B cell (primary cell): Measurements from ENCODE around the gene NCBP2. TPM values are rescaled to one million over a fixed set of nuclear protein-coding genes. Genes with fewer than 3 reads are reported as not detected.

Experiments used
- ATAC-seq: fragments of 200-7000 bp; cut with Tn5 transposase; one replicate; pipeline ENCODE4 v1.10.0; 2021; ENCODE audit warnings: low read depth, mild to moderate bottlenecking, moderate number of reproducible peaks, moderate library complexity
- CTCF ChIA-PET: fragments of 350-600 bp; sonication (Branson Sonifier 250); formaldehyde crosslinking; loops from one replicate; lab custom pipeline; 2021; ENCODE audit warnings: antibody characterized with exemption, inconsistent platforms; lab: Charles Lee
- POLR2A ChIA-PET: fragments of 350-600 bp; sonication (Branson Sonifier 250); formaldehyde crosslinking; loops from one replicate; lab custom pipeline; 2021; ENCODE audit warnings: antibody characterized with exemption; lab: Charles Lee
- DNase-seq: peaks from one replicate; pipeline ENCODE4 v3.0.0; 2013
- H2AFZ ChIP-seq: 2 replicates; pipeline ENCODE4 v1.6.1; 2012; ENCODE audit warnings: mild to moderate bottlenecking, low read depth, low read length; ENCODE audit not compliant: insufficient read depth, poor library complexity, severe bottlenecking
- H3K27ac ChIP-seq, 2 donors: 1 replicate in 1 of 2; 2 replicates in 1 of 2; pipeline ENCODE4 v1.5.1; 2012 to 2013; ENCODE audit warnings: low read length in 2 of 2, mild to moderate bottlenecking in 2 of 2, moderate library complexity in 1 of 2
- H3K27me3 ChIP-seq, 4 experiments: fragments of 200-600 bp in 1 of 4; sonication (generic) in 1 of 4; replicated peaks in 1 of 4; 1 replicate in 2 of 4; 2 replicates in 2 of 4; pipeline versions ENCODE4 v1.6.1 to v1.7.0; 2013 to 2016; ENCODE audit warnings: low read length in 3 of 4, mild to moderate bottlenecking in 2 of 4, mixed read lengths in 1 of 4, moderate library complexity in 1 of 4; ENCODE audit not compliant: insufficient read depth in 4 of 4, control insufficient read depth in 3 of 4; ENCODE audit errors: control extremely low read depth in 1 of 4
- H3K36me3 ChIP-seq, 2 experiments: replicated peaks in 1 of 2; 1 replicate in 1 of 2; 2 replicates in 1 of 2; pipeline versions ENCODE4 v1.6.1 to v1.7.1; 2013; ENCODE audit warnings: low read length in 1 of 2; ENCODE audit not compliant: insufficient read depth in 2 of 2, control insufficient read depth in 1 of 2; ENCODE audit errors: control extremely low read depth in 1 of 2, extremely low read depth in 1 of 2
- H3K4me1 ChIP-seq, 2 donors: fragments of 200-600 bp in 1 of 2; sonication (generic) in 1 of 2; 1 replicate in 1 of 2; 2 replicates in 1 of 2; pipeline versions ENCODE4 v1.5.1 to v1.6.1; 2013 to 2017; ENCODE audit warnings: low read length in 2 of 2; ENCODE audit not compliant: control insufficient read depth in 2 of 2, insufficient read depth in 2 of 2
- H3K4me2 ChIP-seq: replicated peaks from 2 replicates; pipeline ENCODE3; 2012; ENCODE audit warnings: mild to moderate bottlenecking, low read depth, low read length; ENCODE audit not compliant: poor library complexity, severe bottlenecking
- H3K4me3 ChIP-seq, 5 experiments: fragments of 200-600 bp in 1 of 5; sonication (generic) in 1 of 5; 1 replicate in 3 of 5; 2 replicates in 2 of 5; pipeline versions ENCODE4 v1.5.1 to v1.7.0; 2011 to 2016; ENCODE audit warnings: low read length in 4 of 5, mild to moderate bottlenecking in 4 of 5, low read depth in 2 of 5, control low read depth in 1 of 5, moderate library complexity in 1 of 5; ENCODE audit not compliant: insufficient read depth in 1 of 5; ENCODE audit errors: control extremely low read depth in 1 of 5, extremely low read depth in 1 of 5
- H3K79me2 ChIP-seq: fragments of 200-600 bp; sonication (generic); one replicate; pipeline ENCODE4 v1.6.0; 2016; ENCODE audit warnings: low read length; ENCODE audit not compliant: control insufficient read depth, insufficient read depth
- H3K9ac ChIP-seq: fragments of 200-600 bp; sonication (generic); 2 replicates; pipeline ENCODE4 v1.6.1; 2017; ENCODE audit warnings: mild to moderate bottlenecking, low read length, moderate library complexity
- H3K9me3 ChIP-seq, 3 donors: one replicate each; pipeline versions ENCODE4 v1.6.1 to v1.7.1; 2013; ENCODE audit warnings: low read length in 2 of 3; ENCODE audit not compliant: control insufficient read depth in 2 of 3, insufficient read depth in 1 of 3; ENCODE audit errors: control extremely low read depth in 1 of 3
- H4K20me1 ChIP-seq: 2 replicates; pipeline ENCODE4 v1.6.0; 2012; ENCODE audit warnings: mild to moderate bottlenecking, low read length; ENCODE audit not compliant: insufficient read depth, control insufficient read depth, poor library complexity, severe bottlenecking
- H3K27ac Mint-ChIP-seq: one replicate; pipeline ENCODE4 v1.8.0; 2021; ENCODE audit warnings: mixed read lengths
- H3K27me3 Mint-ChIP-seq: one replicate; pipeline ENCODE4 v1.8.0; 2021; ENCODE audit warnings: mixed read lengths
- H3K4me1 Mint-ChIP-seq: one replicate; pipeline ENCODE4 v1.8.0; 2021; ENCODE audit warnings: mixed read lengths
- H3K4me3 Mint-ChIP-seq: one replicate; pipeline ENCODE4 v1.8.0; 2021; ENCODE audit warnings: mixed read lengths
- H3K9me3 Mint-ChIP-seq: one replicate; pipeline ENCODE4 v1.8.0; 2022; ENCODE audit warnings: mixed read lengths; ENCODE audit not compliant: insufficient read depth
- EZH2 ChIP-seq: IDR thresholded peaks from 2 replicates; pipeline ENCODE4 v1.6.1; 2012; ENCODE audit warnings: borderline replicate concordance, low read depth, mild to moderate bottlenecking, moderate library complexity, low read length; ENCODE audit not compliant: insufficient read depth, poor library complexity, severe bottlenecking
- whole genome bisulfite sequencing: methylation state at CpG from one replicate; pipeline ENCODE4 v1.1.5; 2013; ENCODE audit warnings: missing lambda C conversion rate; ENCODE audit not compliant: insufficient coverage; 5-methylcytosine and 5-hydroxymethylcytosine counted together
- intact Hi-C: fragments of 100-400 bp; cut with micrococcal nuclease; formaldehyde crosslinking; loops from one replicate; pipeline ENCODE4 v1.10.0; 2022
- polyA plus RNA-seq: library from polyadenylated mRNA; depleted of rRNA; stranded (reverse); fragments of >200 nt; gene quantifications from 2 replicates; pipeline ENCODE4 v1.2.3, GENCODE V29; 2012
- total RNA-seq, 2 donors: library from RNA; stranded (reverse); fragments of 120-200 nt in 1 of 2; gene quantifications; 1 replicate in 1 of 2; 2 replicates in 1 of 2; pipeline versions ENCODE4 v1.2.3 to v1.2.4, GENCODE V29; 2013 to 2022
- TF ChIP-seq, protein P1 (sequence below): fragments of 200-600 bp; IDR thresholded peaks from one replicate; pipeline ENCODE4 v1.8.0; 2022; ENCODE audit warnings: antibody characterized with exemption, mild to moderate bottlenecking

The NCBP2 gene
- total and polyA plus RNA-seq, 2 donors (not counting 1 experiment from before 2014, with no cell fraction given) = 25.5 to 95.0 TPM

DNA sequence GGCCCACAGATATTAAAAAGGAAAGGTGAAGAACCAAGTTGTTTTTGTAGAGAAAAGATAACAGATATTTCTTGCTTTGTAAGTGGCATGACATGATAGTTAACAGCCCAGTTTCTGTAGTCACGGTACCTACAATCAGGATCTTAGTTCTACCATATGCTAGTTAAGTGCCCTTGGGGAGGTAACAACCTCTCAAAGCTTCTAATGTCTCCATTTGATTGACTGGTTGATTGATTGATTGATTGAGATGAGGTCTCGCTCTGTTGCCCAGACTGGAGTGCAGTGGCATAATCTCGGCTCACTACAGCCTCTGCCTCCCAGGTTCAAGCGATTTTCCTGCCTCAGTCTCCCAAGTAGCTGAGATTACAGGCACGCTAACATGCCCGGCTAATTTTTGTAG, 46.1 kb downstream of the NCBP2 start:
- Mint-ChIP-seq H3K9me3 (no peaks in the 10 kb centered on the region), H3K27me3 (no peaks in the 10 kb centered on the region), H3K4me1 (peaks cover 1% of the 10 kb centered on the region), H3K27ac (no peak overlapping the region), H3K4me3 (no peak overlapping the region)
- Histone ChIP-seq H3K79me2 (peaks cover 54% of the 10 kb centered on the region), H3K4me1 (no peaks in the 10 kb centered on the region), H2AFZ (no peak overlapping the region), H3K27me3 (no peaks in the 10 kb centered on the region), H3K36me3 (peaks cover 1 to 12% of the 10 kb centered on the region in 2 experiments), H3K9ac (no peak overlapping the region), H4K20me1 (peaks cover 25% of the 10 kb centered on the region), H3K27ac (no peak overlapping the region), H3K4me3 (no peak overlapping the region), H3K4me2 (no peak overlapping the region), H3K9me3 (no peaks in the 10 kb centered on the region)
- intact Hi-C loops = no loop called here
- ATAC-seq = no peak
- no peak for DNase-seq
- ChIA-PET POLR2A (no interaction called here), CTCF (no interaction called here)
- no peak for TF ChIP-seq EZH2
- TF ChIP-seq, protein P1, sequence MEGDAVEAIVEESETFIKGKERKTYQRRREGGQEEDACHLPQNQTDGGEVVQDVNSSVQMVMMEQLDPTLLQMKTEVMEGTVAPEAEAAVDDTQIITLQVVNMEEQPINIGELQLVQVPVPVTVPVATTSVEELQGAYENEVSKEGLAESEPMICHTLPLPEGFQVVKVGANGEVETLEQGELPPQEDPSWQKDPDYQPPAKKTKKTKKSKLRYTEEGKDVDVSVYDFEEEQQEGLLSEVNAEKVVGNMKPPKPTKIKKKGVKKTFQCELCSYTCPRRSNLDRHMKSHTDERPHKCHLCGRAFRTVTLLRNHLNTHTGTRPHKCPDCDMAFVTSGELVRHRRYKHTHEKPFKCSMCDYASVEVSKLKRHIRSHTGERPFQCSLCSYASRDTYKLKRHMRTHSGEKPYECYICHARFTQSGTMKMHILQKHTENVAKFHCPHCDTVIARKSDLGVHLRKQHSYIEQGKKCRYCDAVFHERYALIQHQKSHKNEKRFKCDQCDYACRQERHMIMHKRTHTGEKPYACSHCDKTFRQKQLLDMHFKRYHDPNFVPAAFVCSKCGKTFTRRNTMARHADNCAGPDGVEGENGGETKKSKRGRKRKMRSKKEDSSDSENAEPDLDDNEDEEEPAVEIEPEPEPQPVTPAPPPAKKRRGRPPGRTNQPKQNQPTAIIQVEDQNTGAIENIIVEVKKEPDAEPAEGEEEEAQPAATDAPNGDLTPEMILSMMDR = no peak
- 100% methylated on average over 4 of the region's 6 CpGs for WGBS

DNA sequence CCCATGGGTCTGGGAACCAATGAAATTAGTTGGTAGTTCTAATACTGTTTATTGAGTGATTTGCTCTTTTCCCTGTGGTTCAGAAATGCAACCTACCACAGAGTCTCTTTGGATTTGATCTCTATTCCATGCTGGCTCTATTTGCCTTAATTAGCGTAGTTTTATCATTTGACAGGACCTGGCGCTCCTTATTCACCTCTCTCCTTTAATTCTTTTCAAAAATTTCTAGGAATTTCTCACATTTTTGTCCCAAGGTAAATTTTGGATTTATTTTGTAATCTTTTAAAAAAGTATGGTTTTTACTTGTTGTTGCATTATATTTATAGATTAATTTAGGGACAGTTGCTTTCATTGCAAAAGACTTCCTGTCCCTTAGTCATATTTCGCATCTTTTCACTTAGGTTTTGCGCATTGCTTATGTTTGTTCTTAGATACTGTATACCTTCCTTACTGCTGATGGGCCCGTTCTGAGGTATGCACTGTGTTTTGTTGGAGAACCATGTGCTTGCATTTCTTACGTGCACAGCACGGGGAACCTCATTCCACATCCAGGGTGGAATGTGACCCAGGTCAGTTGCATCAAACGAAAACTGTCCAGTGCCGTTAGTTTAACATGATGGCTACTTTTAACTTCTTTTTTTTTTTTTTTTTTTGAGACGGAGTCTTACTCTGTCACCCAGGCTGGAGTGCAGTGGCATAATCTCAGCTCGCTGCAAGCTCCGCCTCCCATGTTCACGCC, 47.6 kb downstream of the NCBP2 start:
- H3K27me3 ChIP-seq = no peaks in the 10 kb centered on the region
- H3K4me3 ChIP-seq = no peak overlapping the region
- Mint-ChIP-seq H3K4me3 (no peak overlapping the region), H3K4me1 (peaks cover 4% of the 10 kb centered on the region), H3K27me3 (no peaks in the 10 kb centered on the region), H3K27ac (no peak overlapping the region), H3K9me3 (no peaks in the 10 kb centered on the region)
- no peak for TF ChIP-seq EZH2
- TF ChIP-seq, protein P1 = no peak
- 99% methylated on average over 7 of the region's 13 CpGs for WGBS
- H3K4me2 ChIP-seq = no peak overlapping the region
- no peaks in the 10 kb centered on the region for H3K9me3 ChIP-seq
- no peaks in the 10 kb centered on the region for H3K4me1 ChIP-seq
- intact Hi-C loops = no loop called here
- no peak overlapping the region for H2AFZ ChIP-seq
- H3K36me3 ChIP-seq = peaks cover 1 to 4% of the 10 kb centered on the region in 2 experiments
- H3K9ac ChIP-seq = no peak overlapping the region
- peaks cover 26% of the 10 kb centered on the region for H4K20me1 ChIP-seq
- ChIA-PET CTCF (no interaction called here), POLR2A (no interaction called here)
- no peak overlapping the region for H3K27ac ChIP-seq
- no peak for ATAC-seq
- peaks cover 68% of the 10 kb centered on the region for H3K79me2 ChIP-seq
- DNase-seq = no peak
